DND-41 (cell line): ENCODE results near the gene ELOVL7.

Experiments
- ATAC-seq: fragments of 200-7000 bp; cut with Tn5 transposase; 3 replicates; pipeline ENCODE4 v1.9.1; 2021; ENCODE audit warnings: low read depth; ENCODE audit not compliant: insufficient read depth
- DNase-seq: peaks from one replicate; pipeline ENCODE4 v3.0.0-alpha.2; 2020
- H2AFZ ChIP-seq: 2 replicates; pipeline ENCODE4 v1.6.0; 2012; ENCODE audit warnings: low read depth, low read length
- H3K27ac ChIP-seq: 2 replicates; pipeline ENCODE4 v1.5.1; 2012; ENCODE audit warnings: low read length, inconsistent platforms
- H3K27me3 ChIP-seq: fragments of 200-600 bp; sonication (generic); 2 replicates; pipeline ENCODE4 v1.6.0; 2012; ENCODE audit warnings: low read length, mild to moderate bottlenecking, inconsistent platforms; ENCODE audit not compliant: insufficient read depth, poor library complexity
- H3K36me3 ChIP-seq: 2 replicates; pipeline ENCODE4 v1.5.1; 2012; ENCODE audit warnings: low read length, inconsistent platforms; ENCODE audit not compliant: insufficient read depth
- H3K4me1 ChIP-seq: 2 replicates; pipeline ENCODE4 v1.5.1; 2012; ENCODE audit warnings: mild to moderate bottlenecking, low read length; ENCODE audit not compliant: insufficient read depth
- H3K4me2 ChIP-seq: 2 replicates; pipeline ENCODE4 v1.6.0; 2012; ENCODE audit warnings: mild to moderate bottlenecking, moderate library complexity, low read length, inconsistent platforms; ENCODE audit not compliant: insufficient read depth
- H3K4me3 ChIP-seq, 2 experiments: fragments of 200-600 bp in 1 of 2; shearing (Covaris generic) in 1 of 2; 2 replicates each; pipeline ENCODE4 v1.5.1; 2012 to 2016; ENCODE audit warnings: inconsistent platforms in 2 of 2, low read length in 2 of 2, mild to moderate bottlenecking in 2 of 2, low read depth in 1 of 2, moderate library complexity in 1 of 2
- H3K79me2 ChIP-seq: 2 replicates; pipeline ENCODE4 v1.6.0; 2012; ENCODE audit warnings: low read length, inconsistent platforms; ENCODE audit not compliant: insufficient read depth
- H3K9ac ChIP-seq: 2 replicates; pipeline ENCODE4 v1.6.0; 2012; ENCODE audit warnings: low read depth, mild to moderate bottlenecking, inconsistent platforms, low read length, moderate library complexity
- H3K9me3 ChIP-seq: 2 replicates; pipeline ENCODE4 v1.5.1; 2012; ENCODE audit warnings: low read length, moderate library complexity, mild to moderate bottlenecking, inconsistent platforms; ENCODE audit not compliant: insufficient read depth, severe bottlenecking
- H4K20me1 ChIP-seq: 2 replicates; pipeline ENCODE4 v1.6.0; 2012; ENCODE audit warnings: low read length; ENCODE audit not compliant: insufficient read depth
- EZH2 ChIP-seq: IDR thresholded peaks from 3 replicates; pipeline ENCODE4 v1.6.1; 2012; ENCODE audit warnings: borderline replicate concordance, low read depth, mild to moderate bottlenecking, moderate library complexity, low read length, inconsistent platforms; ENCODE audit not compliant: severe bottlenecking
- TF ChIP-seq, protein P1 (sequence below): IDR thresholded peaks from 2 replicates; pipeline ENCODE4 v1.5.1; 2012; ENCODE audit warnings: borderline replicate concordance, low read length, moderate library complexity, mild to moderate bottlenecking; ENCODE audit not compliant: poor library complexity, severe bottlenecking; ENCODE audit errors: extremely low read depth

The ELOVL7 gene

DNA sequence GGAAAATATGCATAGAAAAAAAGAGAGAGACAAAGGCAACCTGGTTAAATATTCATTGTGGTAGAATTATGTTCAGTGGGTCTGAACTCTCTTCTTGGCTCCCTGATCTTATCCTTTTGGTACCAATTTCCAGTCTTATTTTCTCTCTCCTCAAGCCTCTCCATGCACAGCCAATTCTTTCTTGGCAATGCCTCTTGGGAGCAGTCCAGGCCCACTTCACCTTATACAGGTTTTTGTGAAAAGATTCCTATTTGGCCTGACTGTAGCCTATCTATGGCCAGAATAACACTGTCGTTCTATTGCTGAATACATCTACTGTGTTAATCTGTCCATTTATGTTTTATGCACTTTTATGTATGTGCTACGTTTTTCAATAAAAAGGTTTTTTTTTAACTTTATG lies 2.7 kb downstream of the ELOVL7 start:
- H3K27ac ChIP-seq = no peak overlapping the region
- no peaks in the 10 kb centered on the region for H3K4me1 ChIP-seq
- no peaks in the 10 kb centered on the region for H3K9me3 ChIP-seq
- TF ChIP-seq, protein P1, sequence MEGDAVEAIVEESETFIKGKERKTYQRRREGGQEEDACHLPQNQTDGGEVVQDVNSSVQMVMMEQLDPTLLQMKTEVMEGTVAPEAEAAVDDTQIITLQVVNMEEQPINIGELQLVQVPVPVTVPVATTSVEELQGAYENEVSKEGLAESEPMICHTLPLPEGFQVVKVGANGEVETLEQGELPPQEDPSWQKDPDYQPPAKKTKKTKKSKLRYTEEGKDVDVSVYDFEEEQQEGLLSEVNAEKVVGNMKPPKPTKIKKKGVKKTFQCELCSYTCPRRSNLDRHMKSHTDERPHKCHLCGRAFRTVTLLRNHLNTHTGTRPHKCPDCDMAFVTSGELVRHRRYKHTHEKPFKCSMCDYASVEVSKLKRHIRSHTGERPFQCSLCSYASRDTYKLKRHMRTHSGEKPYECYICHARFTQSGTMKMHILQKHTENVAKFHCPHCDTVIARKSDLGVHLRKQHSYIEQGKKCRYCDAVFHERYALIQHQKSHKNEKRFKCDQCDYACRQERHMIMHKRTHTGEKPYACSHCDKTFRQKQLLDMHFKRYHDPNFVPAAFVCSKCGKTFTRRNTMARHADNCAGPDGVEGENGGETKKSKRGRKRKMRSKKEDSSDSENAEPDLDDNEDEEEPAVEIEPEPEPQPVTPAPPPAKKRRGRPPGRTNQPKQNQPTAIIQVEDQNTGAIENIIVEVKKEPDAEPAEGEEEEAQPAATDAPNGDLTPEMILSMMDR = no peak
- no peak for TF ChIP-seq EZH2
- ATAC-seq = no peak
- no peak overlapping the region for H3K4me3 ChIP-seq
- H3K79me2 ChIP-seq = no peaks in the 10 kb centered on the region
- no peak overlapping the region for H3K4me2 ChIP-seq
- H3K36me3 ChIP-seq = no peaks in the 10 kb centered on the region
- H4K20me1 ChIP-seq = no peaks in the 10 kb centered on the region
- H2AFZ ChIP-seq = no peak overlapping the region
- H3K9ac ChIP-seq = no peak overlapping the region
- DNase-seq = no peak
- no peaks in the 10 kb centered on the region for H3K27me3 ChIP-seq

DNA sequence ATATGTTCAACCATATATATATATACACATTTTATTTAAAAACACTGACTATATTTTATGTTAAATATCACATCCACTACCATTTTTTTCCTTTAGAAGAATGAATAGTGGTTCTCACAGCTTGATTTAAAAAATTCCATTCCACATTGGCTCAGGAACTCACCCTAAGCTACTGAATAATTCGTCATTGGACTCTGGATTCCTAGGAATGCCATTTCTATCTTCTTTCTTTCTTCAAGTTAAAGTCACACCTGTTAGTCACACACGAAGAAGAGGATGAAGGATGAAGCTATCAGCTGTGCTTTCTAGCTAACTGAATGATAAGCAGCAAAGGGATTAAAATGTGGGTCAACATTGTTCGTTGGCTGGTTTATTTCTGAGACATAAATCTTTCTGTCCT lies 7.9 kb downstream of the ELOVL7 start:
- no peaks in the 10 kb centered on the region for H4K20me1 ChIP-seq
- H3K79me2 ChIP-seq = no peaks in the 10 kb centered on the region
- H3K36me3 ChIP-seq = no peaks in the 10 kb centered on the region
- no peaks in the 10 kb centered on the region for H3K4me1 ChIP-seq
- H3K9me3 ChIP-seq = no peaks in the 10 kb centered on the region
- no peak overlapping the region for H2AFZ ChIP-seq
- no peak overlapping the region for H3K4me2 ChIP-seq
- no peaks in the 10 kb centered on the region for H3K27me3 ChIP-seq
- no peak for ATAC-seq
- TF ChIP-seq EZH2 = no peak
- TF ChIP-seq, protein P1 = no peak
- DNase-seq = no peak
- H3K4me3 ChIP-seq = no peak overlapping the region
- no peak overlapping the region for H3K9ac ChIP-seq
- H3K27ac ChIP-seq = no peak overlapping the region

DNA sequence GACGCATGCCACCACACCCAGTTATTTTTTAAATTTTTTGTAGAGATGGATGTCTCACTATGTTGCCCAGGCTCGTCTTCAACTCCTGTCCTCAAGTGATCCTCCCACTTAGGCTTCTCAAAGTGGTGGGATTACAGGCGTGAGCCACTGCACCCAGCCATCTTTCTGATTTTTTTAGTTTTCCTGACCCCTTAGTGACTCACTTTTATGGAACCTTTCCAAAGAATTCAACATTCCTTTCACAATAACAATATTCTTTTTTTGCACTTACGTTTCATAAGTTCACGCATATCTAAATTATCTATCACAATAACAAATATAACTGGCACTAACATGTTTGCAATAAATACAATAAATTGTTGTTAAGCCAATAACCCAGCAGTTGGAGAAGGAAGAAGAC lies 8.5 kb downstream of the ELOVL7 start:
- H3K9me3 ChIP-seq = no peaks in the 10 kb centered on the region
- H3K36me3 ChIP-seq = no peaks in the 10 kb centered on the region
- no peaks in the 10 kb centered on the region for H3K4me1 ChIP-seq
- no peak overlapping the region for H3K9ac ChIP-seq
- ATAC-seq (no peak), DNase-seq (no peak)
- no peak overlapping the region for H3K27ac ChIP-seq
- no peak overlapping the region for H3K4me2 ChIP-seq
- H3K4me3 ChIP-seq = no peak overlapping the region
- no peaks in the 10 kb centered on the region for H3K79me2 ChIP-seq
- no peaks in the 10 kb centered on the region for H3K27me3 ChIP-seq
- H4K20me1 ChIP-seq = no peaks in the 10 kb centered on the region
- no peak for TF ChIP-seq EZH2
- TF ChIP-seq, protein P1 = no peak
- H2AFZ ChIP-seq = no peak overlapping the region

DNA sequence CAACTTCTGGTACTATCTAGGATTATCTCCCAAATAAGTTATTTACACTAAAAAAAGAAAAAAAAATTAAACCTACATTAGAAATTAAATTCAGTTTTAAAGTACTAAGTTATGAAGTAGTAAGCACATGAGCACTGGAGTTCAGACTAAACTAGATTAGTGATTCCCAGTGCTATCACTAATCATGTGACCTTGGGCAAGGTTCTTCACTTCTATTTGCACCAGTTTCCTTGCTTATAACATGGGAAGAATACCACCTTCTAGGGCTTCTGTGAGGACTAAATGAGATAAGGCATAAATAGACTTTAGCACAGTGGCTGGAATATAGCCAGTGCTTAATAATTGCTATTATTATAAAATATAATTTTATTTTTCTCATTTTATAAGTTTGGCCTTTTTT lies 10.5 kb downstream of the ELOVL7 start:
- H3K4me1 ChIP-seq = no peaks in the 10 kb centered on the region
- no peak overlapping the region for H3K9ac ChIP-seq
- DNase-seq (no peak), ATAC-seq (no peak)
- no peak for TF ChIP-seq EZH2
- TF ChIP-seq, protein P1 = no peak
- H3K36me3 ChIP-seq = no peaks in the 10 kb centered on the region
- H3K27ac ChIP-seq = no peak overlapping the region
- H3K9me3 ChIP-seq = no peaks in the 10 kb centered on the region
- no peak overlapping the region for H3K4me2 ChIP-seq
- no peak overlapping the region for H2AFZ ChIP-seq
- no peaks in the 10 kb centered on the region for H4K20me1 ChIP-seq
- no peaks in the 10 kb centered on the region for H3K79me2 ChIP-seq
- H3K27me3 ChIP-seq = no peaks in the 10 kb centered on the region
- H3K4me3 ChIP-seq = no peak overlapping the region
